ENCODE measurements around the gene MLLT3.

- TF ChIP-seq POLR2AphosphoS5 (IDR thresholded peaks at IDR 0.05) (no peak), CTCF (IDR thresholded peaks at IDR 0.05) (no peak), EP300 (IDR thresholded peaks at IDR 0.05) (no peak), POLR2A (IDR thresholded peaks at IDR 0.05) (no peak)
Observed at GRCh38 chr9:20524776-20525175, 97.5 kb downstream of the MLLT3 start.
